CD1c-positive myeloid dendritic cell (primary cell): ENCODE measurements around the gene CRACDL.
A peak's percentile ranks its signal among the peaks of the same experiment; 100 is the strongest.

Source experiments
- DNase-seq: peaks from one replicate; pipeline ENCODE4 v3.0.0-alpha.2; 2016; ENCODE audit errors: extremely low spot score

CRACDL gene

DNA sequence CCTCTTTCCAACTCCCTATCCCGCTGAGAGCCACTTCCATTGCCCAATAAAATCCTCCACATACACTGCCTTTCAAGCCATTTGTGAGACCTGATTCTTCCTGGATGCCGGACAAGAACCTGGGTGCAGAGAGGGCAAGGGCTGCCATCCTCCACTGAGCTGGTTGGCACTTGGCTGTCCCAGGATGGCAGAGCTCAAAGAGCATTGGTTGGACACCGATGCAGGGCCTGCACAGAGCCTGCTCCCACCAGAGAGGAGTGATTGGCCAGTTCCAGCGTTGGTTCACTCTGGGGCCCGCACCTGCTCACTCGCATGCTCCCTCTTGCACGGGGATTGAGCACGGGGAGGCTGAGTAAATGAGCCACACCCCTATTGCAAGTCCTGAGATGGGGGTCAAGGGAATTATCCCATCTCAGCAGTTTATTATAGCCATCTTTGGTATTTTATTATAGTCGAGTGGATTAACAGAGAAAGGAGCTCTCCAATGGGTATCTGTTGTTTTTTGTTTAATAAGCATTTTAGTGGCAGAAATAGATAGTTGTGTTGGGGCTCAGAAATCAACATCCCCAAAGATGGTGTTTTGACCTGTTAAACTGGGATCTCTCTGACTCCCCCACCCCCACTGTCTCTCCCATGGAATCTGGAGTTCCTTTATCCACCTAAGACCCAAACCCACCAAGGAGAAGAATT lies 185.3 kb downstream of the CRACDL start:
- DNase-seq = no peak

DNA sequence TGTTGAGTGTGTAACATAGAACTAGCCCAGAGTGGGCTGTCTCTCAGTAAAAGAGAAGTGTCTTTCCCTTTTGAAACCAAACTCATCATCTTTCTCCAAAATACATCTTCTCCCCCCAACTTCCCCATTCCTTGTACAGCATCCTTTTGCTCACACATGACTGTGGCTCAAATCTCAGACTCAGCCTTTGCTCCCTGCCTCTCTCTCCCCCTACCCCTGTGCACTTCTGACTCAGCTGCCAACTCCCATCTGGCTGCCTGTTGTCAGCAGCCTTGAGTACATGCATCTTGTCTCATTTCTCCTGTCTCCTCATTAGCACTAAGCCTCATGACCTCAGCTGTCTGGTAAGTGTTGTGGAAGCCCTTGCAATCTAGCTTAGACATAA lies 187.0 kb downstream of the CRACDL start:
- peak; percentile 92 for DNase-seq

DNA sequence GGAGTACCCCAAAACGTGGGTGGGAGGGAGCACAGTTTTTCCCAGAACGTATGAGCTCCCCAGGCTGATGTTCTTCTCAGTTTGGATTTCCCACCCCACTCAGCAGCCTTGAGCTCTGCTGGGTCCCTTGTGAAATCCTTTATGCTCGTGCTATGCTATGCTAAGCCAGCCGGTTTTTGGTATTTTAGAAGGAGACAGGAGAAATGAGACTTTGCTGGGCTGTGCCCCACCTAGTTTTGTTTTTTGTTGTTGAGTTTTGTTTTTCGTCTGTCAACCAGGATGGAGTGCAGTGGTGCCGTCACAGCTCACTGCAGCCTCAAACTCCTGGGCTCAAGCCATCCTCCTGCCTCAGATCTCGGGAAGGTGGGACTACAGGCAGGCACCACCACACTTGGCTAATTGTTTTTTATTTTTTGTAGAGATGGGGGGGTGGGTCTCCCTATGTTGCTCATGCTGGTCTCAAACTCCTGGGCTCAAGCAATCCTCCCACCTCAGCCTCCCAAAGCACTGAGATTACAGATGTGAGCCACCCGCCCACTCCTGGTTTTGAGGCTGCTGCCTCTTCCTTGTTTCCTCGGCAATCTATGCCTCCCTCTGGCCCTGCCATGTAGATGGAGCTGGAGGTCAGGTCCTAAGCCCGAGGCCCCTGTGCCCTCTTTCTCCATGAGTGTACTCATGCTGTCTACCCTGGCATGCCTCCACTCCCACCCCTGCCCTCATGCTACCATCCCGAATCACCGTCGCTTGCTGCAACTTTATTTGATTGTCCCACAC lies 187.5 kb downstream of the CRACDL start:
- peak; percentile 77 for DNase-seq

DNA sequence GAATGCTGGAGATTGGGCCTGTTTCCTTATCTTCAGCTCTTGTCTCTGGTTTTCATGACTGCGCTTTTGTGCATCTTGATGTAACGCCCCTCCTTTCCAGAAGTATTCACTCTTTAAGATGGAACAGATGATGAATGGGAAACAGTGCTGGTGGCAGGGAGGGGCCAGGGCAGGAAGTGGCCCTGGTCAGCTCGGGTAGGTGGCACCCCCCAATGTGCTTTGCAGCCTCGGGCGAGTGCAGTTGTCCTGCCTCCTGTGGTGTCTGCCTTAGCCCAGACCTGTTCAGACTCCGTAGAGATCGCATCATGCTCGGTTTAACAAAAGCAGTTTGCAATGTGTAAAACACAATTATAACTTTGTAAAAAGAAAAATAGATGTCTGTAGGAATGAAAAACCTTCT lies 188.1 kb downstream of the CRACDL start:
- no peak for DNase-seq

- DNase-seq = no peak
Measured at GRCh38 chr2:98746426-98746825, 189.6 kb downstream of the CRACDL start.

DNA sequence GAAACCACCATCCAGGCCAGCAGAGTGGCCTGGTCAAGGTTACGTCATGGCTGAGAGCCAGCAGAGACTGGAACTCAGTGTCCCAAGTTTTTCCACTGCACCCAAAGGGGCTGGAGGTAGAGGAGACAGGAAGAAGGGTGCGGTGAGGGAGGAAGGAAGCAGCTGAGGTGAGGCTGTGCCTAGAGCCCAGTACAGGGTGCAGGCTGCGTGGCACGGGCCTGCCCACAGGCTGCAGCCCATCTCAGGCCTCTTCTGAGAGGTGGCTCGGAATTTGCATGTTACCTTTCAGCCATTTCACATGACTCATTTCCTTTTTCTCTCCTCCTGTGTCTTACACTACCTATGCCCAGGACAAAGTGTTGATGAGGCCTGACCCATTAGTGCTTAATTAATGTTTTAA lies 191.4 kb downstream of the CRACDL start:
- no peak for DNase-seq
